PC-3 (cell line): ENCODE results near the gene RAB5B. TPM values are rescaled to one million over a fixed set of nuclear protein-coding genes. Genes with fewer than 3 reads are reported as not detected.

ENCODE experiments used
- ATAC-seq: fragments of 200-7000 bp; cut with Tn5 transposase; 2 replicates; pipeline ENCODE4 v1.9.1; 2020; ENCODE audit warnings: mild to moderate bottlenecking, moderate library complexity
- BruUV-seq: library from RNA; stranded (reverse); fragments of 400-500 nt; replicated peaks from 2 replicates; lab custom pipeline; 2021; lab: Mats Ljungman, UMichigan
- CTCF ChIA-PET: fragments of 300-600 bp; sonication (Branson Sonifier 250); formaldehyde crosslinking; loops from one replicate; lab custom pipeline; 2022; ENCODE audit warnings: antibody characterized with exemption; lab: Charles Lee
- POLR2A ChIA-PET: fragments of 300-600 bp; sonication (Branson Sonifier 250); formaldehyde crosslinking; loops from one replicate; lab custom pipeline; 2022; ENCODE audit warnings: antibody characterized with exemption; ENCODE audit not compliant: unreplicated experiment; lab: Charles Lee
- DNase-seq: peaks from one replicate; pipeline ENCODE4 v3.0.0-alpha.2; 2015
- H2AFZ ChIP-seq: fragments of 300-600 bp; sonication (generic); 2 replicates; pipeline ENCODE4 v1.6.0; 2016; ENCODE audit warnings: antibody characterized with exemption, low read length
- H3F3A ChIP-seq: fragments of 300-600 bp; sonication (generic); one replicate; pipeline ENCODE4 v1.6.0; 2017; ENCODE audit warnings: antibody characterized with exemption, low read length, control low read depth, mild to moderate bottlenecking; ENCODE audit not compliant: unreplicated experiment
- H3K27ac ChIP-seq: fragments of 300-600 bp; sonication (generic); 2 replicates; pipeline ENCODE4 v1.5.1; 2016; ENCODE audit warnings: mild to moderate bottlenecking, low read length
- H3K27me3 ChIP-seq: fragments of 300-600 bp; sonication (generic); 2 replicates; pipeline ENCODE4 v1.6.1; 2016; ENCODE audit warnings: low read length, mixed read lengths
- H3K36me3 ChIP-seq: fragments of 300-600 bp; sonication (generic); 2 replicates; pipeline ENCODE4 v1.6.1; 2016; ENCODE audit warnings: low read depth, mixed run types, low read length, mixed read lengths
- H3K4me1 ChIP-seq: fragments of 300-600 bp; sonication (generic); 2 replicates; pipeline ENCODE4 v1.5.1; 2016; ENCODE audit warnings: low read length; ENCODE audit not compliant: insufficient read depth
- H3K4me2 ChIP-seq: fragments of 300-600 bp; sonication (generic); 2 replicates; pipeline ENCODE4 v1.6.0; 2016; ENCODE audit warnings: low read length
- H3K4me3 ChIP-seq: fragments of 300-600 bp; sonication (generic); 2 replicates; pipeline ENCODE4 v1.5.1; 2016; ENCODE audit warnings: mild to moderate bottlenecking, low read length, mixed read lengths
- H3K79me2 ChIP-seq: fragments of 300-600 bp; sonication (generic); 2 replicates; pipeline ENCODE4 v1.6.1; 2017; ENCODE audit warnings: low read length, mixed read lengths
- H3K9ac ChIP-seq: fragments of 300-600 bp; sonication (generic); 2 replicates; pipeline ENCODE4 v1.6.0; 2016; ENCODE audit warnings: mild to moderate bottlenecking, low read length
- H3K9me2 ChIP-seq: fragments of 300-600 bp; sonication (generic); replicated peaks from 2 replicates; pipeline ENCODE4 v1.6.1; 2016; ENCODE audit warnings: mixed run types, low read length, mixed read lengths
- H3K9me3 ChIP-seq: fragments of 300-600 bp; sonication (generic); 2 replicates; pipeline ENCODE4 v1.6.1; 2016; ENCODE audit warnings: low read length, mixed read lengths
- H4K20me1 ChIP-seq: fragments of 300-600 bp; sonication (generic); 2 replicates; pipeline ENCODE4 v1.6.1; 2016; ENCODE audit warnings: low read length, mixed read lengths
- EZH2 ChIP-seq: fragments of 300-600 bp; sonication (generic); IDR thresholded peaks from one replicate; pipeline ENCODE4 v1.6.1; 2017; ENCODE audit warnings: antibody characterized with exemption, mild to moderate bottlenecking, low read length; ENCODE audit not compliant: unreplicated experiment
- EZH2phosphoT487 ChIP-seq: fragments of 300-600 bp; sonication (generic); IDR thresholded peaks from 2 replicates; pipeline ENCODE4 v1.6.1; 2018; ENCODE audit warnings: mild to moderate bottlenecking, antibody characterized with exemption, low read length, borderline replicate concordance
- intact Hi-C: fragments of 100-400 bp; cut with micrococcal nuclease; formaldehyde crosslinking; loops from 2 replicates; pipeline ENCODE4 v1.9.0; 2023
- total RNA-seq: library from RNA; depleted of rRNA; stranded (reverse); fragments of >200 nt; gene quantifications from 2 replicates; pipeline ENCODE4 v1.2.3, GENCODE V29; 2014
- TF ChIP-seq, protein P1 (sequence below): fragments of 300-600 bp; sonication (generic); conservative IDR thresholded peaks from 2 replicates; pipeline ENCODE4 v1.5.1; 2017; ENCODE audit warnings: antibody characterized with exemption, low read depth, mild to moderate bottlenecking, low read length

RAB5B gene
- total RNA-seq, 1 experiment from 2014 or later, result 48.8 TPM

DNA sequence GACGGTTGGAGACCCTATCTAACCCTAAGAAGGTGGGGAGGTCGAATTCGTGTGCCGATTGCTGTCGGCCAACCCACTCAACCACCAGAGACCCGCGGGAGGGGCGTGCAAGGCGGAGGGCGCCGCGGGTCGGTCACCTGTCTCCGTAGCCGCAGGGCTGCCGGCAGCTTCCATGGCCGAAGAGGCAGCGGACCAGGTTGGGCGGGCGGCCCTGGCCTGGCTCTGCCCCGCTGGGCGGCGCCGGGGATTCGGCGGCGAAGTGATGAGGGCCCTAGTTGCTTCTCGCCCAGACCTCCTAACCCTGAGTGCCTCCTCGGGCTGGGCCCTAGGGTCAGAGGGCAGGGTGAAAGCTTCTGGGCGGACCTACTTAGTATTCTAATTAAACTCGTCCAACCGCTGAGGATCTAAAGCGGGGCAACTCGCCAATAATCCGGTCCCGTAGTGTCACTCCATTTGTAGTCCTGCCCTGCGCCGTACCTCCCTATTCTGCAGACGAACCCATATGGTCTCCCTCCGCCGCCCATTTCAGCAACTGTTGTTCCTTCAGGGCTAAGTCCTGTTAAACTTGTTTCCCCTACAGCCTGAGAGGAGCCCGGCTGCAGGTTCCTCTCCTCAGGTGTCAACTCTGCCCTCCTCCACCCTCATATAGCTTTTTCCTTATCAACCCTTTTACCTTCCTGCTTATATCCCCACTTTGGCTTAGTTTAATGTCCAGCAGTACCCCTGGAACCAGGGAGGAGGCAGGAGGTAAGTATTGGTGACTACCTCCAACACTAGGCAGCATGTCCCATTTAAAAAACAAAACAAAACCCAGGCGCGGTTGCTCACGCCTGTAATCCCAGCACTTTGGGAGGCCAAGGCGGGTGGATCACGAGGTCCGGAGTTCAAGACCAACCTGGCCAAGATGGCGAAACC is 46.0 kb upstream of the RAB5B start, which contains the start of gene PYM1:
Gene PYM1, minus strand, starts transcription at position 307 of the 915 bp plus-strand sequence. Its CDS starts 133 bp downstream, at position 174.
- peak within 1 kb of the TSS; percentile 91 for H3K4me2 ChIP-seq
- BruUV-seq, result no TSS peak
- H3K4me1 ChIP-seq, result peaks cover 43% of the 10 kb centered on the region
- H3K9ac ChIP-seq, result peak within 1 kb of the TSS; percentile 82
- no peaks in the 10 kb centered on the region for H3K36me3 ChIP-seq
- DNase-seq (peak; percentile 77), ATAC-seq (peak; percentile 35)
- peak within 1 kb of the TSS; percentile 86 for H2AFZ ChIP-seq
- peak within 1 kb of the TSS; percentile 90 for H3K4me3 ChIP-seq
- H3K27ac ChIP-seq, result peak within 1 kb of the TSS; percentile 85
- no peaks in the 10 kb centered on the region for H3K9me2 ChIP-seq
- no peaks in the 10 kb centered on the region for H4K20me1 ChIP-seq
- TF ChIP-seq EZH2, result no peak
- TF ChIP-seq EZH2phosphoT487, result no peak
- TF ChIP-seq, protein P1, sequence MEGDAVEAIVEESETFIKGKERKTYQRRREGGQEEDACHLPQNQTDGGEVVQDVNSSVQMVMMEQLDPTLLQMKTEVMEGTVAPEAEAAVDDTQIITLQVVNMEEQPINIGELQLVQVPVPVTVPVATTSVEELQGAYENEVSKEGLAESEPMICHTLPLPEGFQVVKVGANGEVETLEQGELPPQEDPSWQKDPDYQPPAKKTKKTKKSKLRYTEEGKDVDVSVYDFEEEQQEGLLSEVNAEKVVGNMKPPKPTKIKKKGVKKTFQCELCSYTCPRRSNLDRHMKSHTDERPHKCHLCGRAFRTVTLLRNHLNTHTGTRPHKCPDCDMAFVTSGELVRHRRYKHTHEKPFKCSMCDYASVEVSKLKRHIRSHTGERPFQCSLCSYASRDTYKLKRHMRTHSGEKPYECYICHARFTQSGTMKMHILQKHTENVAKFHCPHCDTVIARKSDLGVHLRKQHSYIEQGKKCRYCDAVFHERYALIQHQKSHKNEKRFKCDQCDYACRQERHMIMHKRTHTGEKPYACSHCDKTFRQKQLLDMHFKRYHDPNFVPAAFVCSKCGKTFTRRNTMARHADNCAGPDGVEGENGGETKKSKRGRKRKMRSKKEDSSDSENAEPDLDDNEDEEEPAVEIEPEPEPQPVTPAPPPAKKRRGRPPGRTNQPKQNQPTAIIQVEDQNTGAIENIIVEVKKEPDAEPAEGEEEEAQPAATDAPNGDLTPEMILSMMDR, result no peak
- no peaks in the 10 kb centered on the region for H3F3A ChIP-seq
- H3K27me3 ChIP-seq, result no peaks in the 10 kb centered on the region
- CTCF ChIA-PET, result no interaction called here
- intact Hi-C loops, result no loop called here
- H3K9me3 ChIP-seq, result no peaks in the 10 kb centered on the region
- POLR2A ChIA-PET, result no interaction called here
- peaks cover 34% of the 10 kb centered on the region for H3K79me2 ChIP-seq

DNA sequence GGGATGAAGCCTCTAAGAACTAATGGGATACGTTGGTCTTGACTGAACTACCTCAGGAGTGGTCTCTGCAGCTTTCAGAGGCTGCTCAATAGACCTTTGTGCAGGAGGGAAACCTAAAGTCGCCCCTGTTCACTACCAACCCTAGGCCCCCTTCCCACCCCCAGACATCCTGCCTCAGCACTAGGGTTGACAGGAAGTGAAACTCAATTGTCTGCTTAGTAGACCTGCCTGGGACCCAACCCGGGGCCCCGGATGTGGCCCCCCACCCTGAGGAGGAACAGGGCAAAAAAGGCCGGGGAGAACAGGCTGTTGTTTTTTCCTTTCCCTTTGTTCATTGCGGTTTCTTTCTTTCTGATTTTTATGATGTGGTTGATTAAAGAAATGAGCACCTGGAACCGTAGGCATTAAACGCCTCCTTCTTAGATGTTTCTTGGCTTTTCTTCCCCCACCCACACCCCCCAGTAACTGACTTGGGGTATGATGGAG is 44.5 kb upstream of the RAB5B start:
- H3K79me2 ChIP-seq, result peaks cover 22% of the 10 kb centered on the region
- H3K9ac ChIP-seq, result no peak overlapping the region
- 0 out of 2 replicates have a peak overlapping the region, but pooled peaks have one; percentile 26 for H3K27ac ChIP-seq
- BruUV-seq, result no TSS peak
- H3K27me3 ChIP-seq, result no peaks in the 10 kb centered on the region
- H4K20me1 ChIP-seq, result no peaks in the 10 kb centered on the region
- no peaks in the 10 kb centered on the region for H3F3A ChIP-seq
- H3K4me1 ChIP-seq, result peaks cover 54% of the 10 kb centered on the region
- ChIA-PET CTCF (interaction anchor here (1.4 kb wide), 1 partner anchor 11 kb away, joined by 28 read pairs; no protein-coding TSS in a partner anchor), POLR2A (no interaction called here)
- intact Hi-C loops, result no loop called here
- no peak overlapping the region for H3K4me3 ChIP-seq
- no peak overlapping the region for H3K4me2 ChIP-seq
- H3K9me2 ChIP-seq, result no peaks in the 10 kb centered on the region
- DNase-seq, result no peak
- no peaks in the 10 kb centered on the region for H3K9me3 ChIP-seq
- H2AFZ ChIP-seq, result no peak overlapping the region
- no peak for TF ChIP-seq EZH2
- TF ChIP-seq, protein P1, result no peak
- TF ChIP-seq EZH2phosphoT487, result no peak
- H3K36me3 ChIP-seq, result no peaks in the 10 kb centered on the region
- ATAC-seq, result no peak
